ENCODE results near the gene TUBA3E. TPM values are rescaled to one million over a fixed set of nuclear protein-coding genes. Genes with fewer than 3 reads are reported as not detected.

The TUBA3E gene
- total and polyA plus RNA-seq, 9 of the 15 experiments (the other 6 are each of a cell fraction or from before 2014, with no cell fraction given): 0.09 to 0.30 (median 0.13) TPM; not detected in 3

DNA sequence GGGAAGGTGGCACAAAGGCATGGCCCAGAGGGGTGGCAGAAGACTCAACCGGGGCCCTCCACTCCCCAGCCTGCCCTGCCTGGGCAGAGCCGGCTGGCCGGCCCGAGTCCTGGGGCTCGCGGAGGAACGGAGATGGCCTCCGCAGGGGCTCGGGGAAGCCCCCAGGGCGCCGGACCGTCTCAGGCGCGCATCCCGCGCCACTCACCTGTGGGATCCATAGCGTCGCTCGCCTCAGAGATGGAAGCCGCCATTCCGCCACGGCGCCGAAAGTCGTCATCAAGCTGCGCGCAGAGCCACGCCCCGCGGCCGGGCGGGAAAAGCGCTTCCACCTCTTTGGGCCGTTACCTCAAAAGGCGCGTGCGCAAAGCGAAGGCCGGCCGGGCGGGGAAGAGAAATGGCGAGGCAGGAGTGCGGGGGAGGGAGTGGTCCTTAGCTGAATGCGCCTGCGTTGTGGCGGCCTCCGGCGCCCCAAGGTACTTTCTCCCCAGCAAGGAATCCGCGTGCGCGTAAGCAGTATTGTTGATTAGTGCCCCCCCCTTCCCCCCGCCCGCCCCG is 16.8 kb downstream of the TUBA3E start, which contains the start of gene SMPD4 (continued):
- TF ChIP-seq, protein P1, sequence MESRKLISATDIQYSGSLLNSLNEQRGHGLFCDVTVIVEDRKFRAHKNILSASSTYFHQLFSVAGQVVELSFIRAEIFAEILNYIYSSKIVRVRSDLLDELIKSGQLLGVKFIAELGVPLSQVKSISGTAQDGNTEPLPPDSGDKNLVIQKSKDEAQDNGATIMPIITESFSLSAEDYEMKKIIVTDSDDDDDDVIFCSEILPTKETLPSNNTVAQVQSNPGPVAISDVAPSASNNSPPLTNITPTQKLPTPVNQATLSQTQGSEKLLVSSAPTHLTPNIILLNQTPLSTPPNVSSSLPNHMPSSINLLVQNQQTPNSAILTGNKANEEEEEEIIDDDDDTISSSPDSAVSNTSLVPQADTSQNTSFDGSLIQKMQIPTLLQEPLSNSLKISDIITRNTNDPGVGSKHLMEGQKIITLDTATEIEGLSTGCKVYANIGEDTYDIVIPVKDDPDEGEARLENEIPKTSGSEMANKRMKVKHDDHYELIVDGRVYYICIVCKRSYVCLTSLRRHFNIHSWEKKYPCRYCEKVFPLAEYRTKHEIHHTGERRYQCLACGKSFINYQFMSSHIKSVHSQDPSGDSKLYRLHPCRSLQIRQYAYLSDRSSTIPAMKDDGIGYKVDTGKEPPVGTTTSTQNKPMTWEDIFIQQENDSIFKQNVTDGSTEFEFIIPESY (CRISPR knock-in tag; IDR thresholded peaks at IDR 0.05): 0 out of 2 replicates have a peak, but pooled peaks have one; percentile 14
- TF ChIP-seq LARP7 (IDR thresholded peaks at IDR 0.05) (no peak), PHF8 (IDR thresholded peaks at IDR 0.05; ENCODE audit: borderline replicate concordance, low read length) (peak; percentile 68; the same call in 1 of the 2 replicates), SUPT5H (IDR thresholded peaks at IDR 0.05) (0 out of 2 replicates have a peak, but pooled peaks have one; percentile 60), ZZZ3 (IDR thresholded peaks at IDR 0.05) (no peak), FOXA1 (IDR thresholded peaks at IDR 0.05; ENCODE audit: borderline replicate concordance) (no peak), SMARCB1 (IDR thresholded peaks at IDR 0.05; ENCODE audit: insufficient read length, low read depth) (no peak), CC2D1A (IDR thresholded peaks at IDR 0.05) (no peak), ATF7 (IDR thresholded peaks at IDR 0.05) (no peak), TRIM28 (IDR thresholded peaks at IDR 0.05) (no peak), POLR2AphosphoS5 (IDR thresholded peaks at IDR 0.05; ENCODE audit: control insufficient read depth, insufficient read depth, low read depth, low read length) (peak; percentile 63), ZNF707 (CRISPR knock-in tag; conservative IDR thresholded peaks at IDR 0.05) (no peak), RBM34 (IDR thresholded peaks at IDR 0.05; ENCODE audit: borderline replicate concordance, insufficient read depth, low read length) (no peak), MIER1 (IDR thresholded peaks at IDR 0.05; ENCODE audit: low read depth) (no peak), NBN (IDR thresholded peaks at IDR 0.05; ENCODE audit: low read depth) (no peak), WHSC1 (IDR thresholded peaks at IDR 0.05; ENCODE audit: low read length) (no peak), KHSRP (IDR thresholded peaks at IDR 0.05) (no peak), SLC30A9 (CRISPR knock-in tag; IDR thresholded peaks at IDR 0.05) (no peak), BMI1 (IDR thresholded peaks at IDR 0.05; ENCODE audit: low read length) (no peak)
- TF ChIP-seq, protein P2, sequence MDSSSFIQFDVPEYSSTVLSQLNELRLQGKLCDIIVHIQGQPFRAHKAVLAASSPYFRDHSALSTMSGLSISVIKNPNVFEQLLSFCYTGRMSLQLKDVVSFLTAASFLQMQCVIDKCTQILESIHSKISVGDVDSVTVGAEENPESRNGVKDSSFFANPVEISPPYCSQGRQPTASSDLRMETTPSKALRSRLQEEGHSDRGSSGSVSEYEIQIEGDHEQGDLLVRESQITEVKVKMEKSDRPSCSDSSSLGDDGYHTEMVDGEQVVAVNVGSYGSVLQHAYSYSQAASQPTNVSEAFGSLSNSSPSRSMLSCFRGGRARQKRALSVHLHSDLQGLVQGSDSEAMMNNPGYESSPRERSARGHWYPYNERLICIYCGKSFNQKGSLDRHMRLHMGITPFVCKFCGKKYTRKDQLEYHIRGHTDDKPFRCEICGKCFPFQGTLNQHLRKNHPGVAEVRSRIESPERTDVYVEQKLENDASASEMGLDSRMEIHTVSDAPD (CRISPR knock-in tag; IDR thresholded peaks at IDR 0.05): no peak
- TF ChIP-seq, protein P3, sequence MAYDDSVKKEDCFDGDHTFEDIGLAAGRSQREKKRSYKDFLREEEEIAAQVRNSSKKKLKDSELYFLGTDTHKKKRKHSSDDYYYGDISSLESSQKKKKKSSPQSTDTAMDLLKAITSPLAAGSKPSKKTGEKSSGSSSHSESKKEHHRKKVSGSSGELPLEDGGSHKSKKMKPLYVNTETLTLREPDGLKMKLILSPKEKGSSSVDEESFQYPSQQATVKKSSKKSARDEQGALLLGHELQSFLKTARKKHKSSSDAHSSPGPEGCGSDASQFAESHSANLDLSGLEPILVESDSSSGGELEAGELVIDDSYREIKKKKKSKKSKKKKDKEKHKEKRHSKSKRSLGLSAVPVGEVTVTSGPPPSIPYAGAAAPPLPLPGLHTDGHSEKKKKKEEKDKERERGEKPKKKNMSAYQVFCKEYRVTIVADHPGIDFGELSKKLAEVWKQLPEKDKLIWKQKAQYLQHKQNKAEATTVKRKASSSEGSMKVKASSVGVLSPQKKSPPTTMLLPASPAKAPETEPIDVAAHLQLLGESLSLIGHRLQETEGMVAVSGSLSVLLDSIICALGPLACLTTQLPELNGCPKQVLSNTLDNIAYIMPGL (CRISPR knock-in tag; IDR thresholded peaks at IDR 0.05): no peak
- TF ChIP-seq, protein P4, sequence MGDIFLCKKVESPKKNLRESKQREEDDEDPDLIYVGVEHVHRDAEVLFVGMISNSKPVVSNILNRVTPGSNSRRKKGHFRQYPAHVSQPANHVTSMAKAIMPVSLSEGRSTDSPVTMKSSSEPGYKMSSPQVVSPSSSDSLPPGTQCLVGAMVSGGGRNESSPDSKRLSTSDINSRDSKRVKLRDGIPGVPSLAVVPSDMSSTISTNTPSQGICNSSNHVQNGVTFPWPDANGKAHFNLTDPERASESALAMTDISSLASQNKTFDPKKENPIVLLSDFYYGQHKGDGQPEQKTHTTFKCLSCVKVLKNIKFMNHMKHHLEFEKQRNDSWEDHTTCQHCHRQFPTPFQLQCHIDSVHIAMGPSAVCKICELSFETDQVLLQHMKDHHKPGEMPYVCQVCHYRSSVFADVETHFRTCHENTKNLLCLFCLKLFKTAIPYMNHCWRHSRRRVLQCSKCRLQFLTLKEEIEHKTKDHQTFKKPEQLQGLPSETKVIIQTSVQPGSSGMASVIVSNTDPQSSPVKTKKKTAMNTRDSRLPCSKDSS (IDR thresholded peaks at IDR 0.05; ENCODE audit: low read depth, partially characterized antibody): no peak
- TF ChIP-seq, protein P5, sequence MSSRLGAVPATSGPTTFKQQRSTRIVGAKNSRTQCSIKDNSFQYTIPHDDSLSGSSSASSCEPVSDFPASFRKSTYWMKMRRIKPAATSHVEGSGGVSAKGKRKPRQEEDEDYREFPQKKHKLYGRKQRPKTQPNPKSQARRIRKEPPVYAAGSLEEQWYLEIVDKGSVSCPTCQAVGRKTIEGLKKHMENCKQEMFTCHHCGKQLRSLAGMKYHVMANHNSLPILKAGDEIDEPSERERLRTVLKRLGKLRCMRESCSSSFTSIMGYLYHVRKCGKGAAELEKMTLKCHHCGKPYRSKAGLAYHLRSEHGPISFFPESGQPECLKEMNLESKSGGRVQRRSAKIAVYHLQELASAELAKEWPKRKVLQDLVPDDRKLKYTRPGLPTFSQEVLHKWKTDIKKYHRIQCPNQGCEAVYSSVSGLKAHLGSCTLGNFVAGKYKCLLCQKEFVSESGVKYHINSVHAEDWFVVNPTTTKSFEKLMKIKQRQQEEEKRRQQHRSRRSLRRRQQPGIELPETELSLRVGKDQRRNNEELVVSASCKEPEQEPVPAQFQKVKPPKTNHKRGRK (tag; IDR thresholded peaks at IDR 0.05): no peak

Data from K562 (cell line).